LNCaP clone FGC (cell line): ENCODE measurements around the gene MDC1.
"Not testable (repeated sequence)": the region's sequence is repeated elsewhere in the genome, so short reads cannot be mapped to it uniquely, and the experiment has no call there.

Experiments used
- DNase-seq: peaks from one replicate; pipeline ENCODE4 v3.0.0-alpha.2; 2011; ENCODE audit warnings: low read depth
- H3K4me3 ChIP-seq: 2 replicates; pipeline ENCODE4 v1.5.1; 2011; ENCODE audit warnings: mild to moderate bottlenecking, low read depth, low read length, control low read depth
- TF ChIP-seq, protein P1 (sequence below): IDR thresholded peaks from 2 replicates; pipeline ENCODE4 v1.5.1; 2012; ENCODE audit warnings: mild to moderate bottlenecking; ENCODE audit not compliant: control insufficient read depth, insufficient read depth; ENCODE audit errors: extremely low read depth

The MDC1 gene

GRCh38 chr6:30676660-30677285 is 40.3 kb downstream of the MDC1 start:
- no peak overlapping the region for H3K4me3 ChIP-seq
- no peak for DNase-seq
- TF ChIP-seq, protein P1, sequence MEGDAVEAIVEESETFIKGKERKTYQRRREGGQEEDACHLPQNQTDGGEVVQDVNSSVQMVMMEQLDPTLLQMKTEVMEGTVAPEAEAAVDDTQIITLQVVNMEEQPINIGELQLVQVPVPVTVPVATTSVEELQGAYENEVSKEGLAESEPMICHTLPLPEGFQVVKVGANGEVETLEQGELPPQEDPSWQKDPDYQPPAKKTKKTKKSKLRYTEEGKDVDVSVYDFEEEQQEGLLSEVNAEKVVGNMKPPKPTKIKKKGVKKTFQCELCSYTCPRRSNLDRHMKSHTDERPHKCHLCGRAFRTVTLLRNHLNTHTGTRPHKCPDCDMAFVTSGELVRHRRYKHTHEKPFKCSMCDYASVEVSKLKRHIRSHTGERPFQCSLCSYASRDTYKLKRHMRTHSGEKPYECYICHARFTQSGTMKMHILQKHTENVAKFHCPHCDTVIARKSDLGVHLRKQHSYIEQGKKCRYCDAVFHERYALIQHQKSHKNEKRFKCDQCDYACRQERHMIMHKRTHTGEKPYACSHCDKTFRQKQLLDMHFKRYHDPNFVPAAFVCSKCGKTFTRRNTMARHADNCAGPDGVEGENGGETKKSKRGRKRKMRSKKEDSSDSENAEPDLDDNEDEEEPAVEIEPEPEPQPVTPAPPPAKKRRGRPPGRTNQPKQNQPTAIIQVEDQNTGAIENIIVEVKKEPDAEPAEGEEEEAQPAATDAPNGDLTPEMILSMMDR: no peak

- peak; percentile 96 for DNase-seq
- TF ChIP-seq, protein P1: peak; percentile 88
- H3K4me3 ChIP-seq: peak within 1 kb of the TSS; percentile 84
These were observed 44.4 kb downstream of the MDC1 start, which contains the start of gene DHX16 for GRCh38 chr6:30672445-30673253. Gene DHX16, minus strand, starts transcription at chr6:30673006. Its CDS starts 165 bp downstream, at chr6:30672841.

DNA sequence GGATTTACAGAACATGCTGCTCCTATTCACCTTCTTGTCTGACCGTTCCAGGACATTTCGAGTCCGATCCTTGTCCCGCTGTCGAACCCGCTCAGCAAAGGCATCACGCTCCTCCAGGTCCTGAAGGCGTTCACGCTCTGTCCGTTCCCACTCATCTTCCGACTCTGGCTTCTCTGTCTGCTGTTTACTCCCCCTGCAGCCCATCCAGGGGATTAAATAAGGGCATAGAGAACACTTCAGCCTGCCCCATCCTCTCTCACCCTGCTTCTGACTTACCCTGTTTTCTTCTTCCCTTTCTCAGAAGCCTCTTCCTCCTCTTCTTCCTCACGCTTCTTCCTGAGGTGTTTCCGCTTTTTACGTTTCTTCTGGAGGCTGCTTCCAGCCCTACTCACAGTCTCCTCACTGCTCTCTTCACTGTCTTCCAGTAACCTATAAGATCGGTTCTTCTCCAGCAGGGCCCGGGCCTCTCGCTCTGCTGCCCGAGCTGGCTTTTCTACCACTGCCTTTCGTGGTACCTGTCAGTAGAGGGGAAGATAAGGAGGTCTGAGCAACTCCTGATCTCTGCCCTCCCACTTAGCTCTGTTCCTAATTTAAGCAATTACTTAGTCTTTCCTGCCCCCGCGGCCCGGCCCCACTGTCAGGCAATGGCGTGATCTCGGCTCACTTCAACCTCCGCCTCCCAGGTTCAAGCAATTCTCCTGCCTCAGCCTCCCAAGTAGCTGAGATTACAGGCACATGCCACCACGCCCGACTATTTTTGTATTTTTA is 46.1 kb downstream of the MDC1 start:
- no peak for DNase-seq
- peak overlapping the region; percentile 84 for H3K4me3 ChIP-seq
- TF ChIP-seq, protein P1: no peak

DNA sequence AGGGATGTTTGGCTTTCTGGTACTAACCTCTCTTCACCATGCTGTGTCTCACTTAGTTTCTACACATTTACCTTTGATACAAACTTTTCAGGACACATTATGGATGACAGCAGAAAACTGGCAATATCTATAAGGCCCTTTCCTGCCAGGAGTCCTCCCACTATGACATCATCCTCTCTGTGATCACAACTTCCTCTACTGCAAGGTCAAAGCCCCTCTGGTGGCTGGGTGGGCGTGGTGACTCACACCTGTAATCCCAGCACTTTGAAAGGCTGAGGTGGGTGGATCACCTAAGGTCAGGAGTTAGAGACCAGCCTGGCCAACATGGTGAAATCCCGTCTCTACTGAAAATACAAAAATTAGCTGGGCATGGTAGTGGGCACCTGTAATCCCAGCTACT is 50.8 kb downstream of the MDC1 start:
- H3K4me3 ChIP-seq, DNase-seq: not testable (repeated sequence)

DNA sequence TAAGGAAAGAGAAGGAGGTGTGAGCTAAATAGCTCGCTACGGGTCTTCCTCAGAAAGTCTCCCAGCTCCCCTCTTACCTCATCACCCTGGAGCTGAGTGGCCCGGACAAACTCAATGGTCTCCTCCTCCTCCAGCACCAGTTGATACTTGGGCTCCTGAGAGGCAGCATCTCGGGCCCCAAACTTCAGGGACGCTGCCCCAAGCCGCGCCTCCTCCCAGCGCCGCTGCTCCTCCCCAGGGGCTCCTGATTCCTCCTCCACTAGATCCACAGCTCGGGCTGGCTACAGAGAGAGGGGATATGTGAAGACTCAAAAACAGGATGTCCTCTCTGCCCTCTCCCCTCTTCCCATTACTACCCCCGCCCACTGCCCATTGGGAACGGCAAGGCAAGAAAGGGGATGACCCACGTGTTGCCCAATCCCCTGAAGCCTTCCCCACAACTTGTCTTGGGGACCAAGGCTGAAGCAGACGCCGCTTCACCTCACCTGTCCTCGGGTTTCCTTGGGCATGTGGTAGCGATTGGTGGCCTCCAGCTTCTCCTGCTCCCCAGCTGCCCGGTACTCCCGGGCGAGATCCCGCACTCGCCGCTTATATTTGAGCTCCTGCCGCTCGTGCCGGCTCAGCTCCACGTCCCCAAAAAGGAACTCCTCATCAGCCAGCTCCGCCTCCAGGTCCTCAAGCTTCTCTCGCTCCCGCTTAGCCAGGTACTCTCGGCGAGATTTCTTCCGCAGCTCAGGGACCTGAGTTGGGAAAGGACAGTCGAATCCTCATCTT is 51.9 kb downstream of the MDC1 start:
- TF ChIP-seq, protein P1: no peak
- no peak overlapping the region for H3K4me3 ChIP-seq
- no peak for DNase-seq

DNA sequence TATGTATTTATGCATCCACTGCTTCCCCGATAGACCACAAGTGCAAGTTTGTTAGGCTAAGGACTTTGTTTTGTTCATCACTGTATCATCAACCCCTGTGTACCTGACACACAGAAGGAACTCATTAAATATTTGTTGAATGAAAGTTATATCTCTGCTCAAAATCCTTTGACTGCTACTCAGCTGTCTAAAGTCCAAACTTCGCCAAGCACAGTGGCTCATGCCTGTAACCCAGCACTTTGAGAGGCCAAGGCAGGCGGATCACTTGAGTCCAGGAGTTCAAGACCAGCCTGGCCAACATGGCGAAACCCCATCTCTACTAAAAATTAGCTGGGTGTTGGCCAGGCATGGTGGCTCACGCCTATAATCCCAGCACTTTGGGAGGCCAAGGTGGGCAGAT is 59.2 kb downstream of the MDC1 start:
- not testable (repeated sequence) for DNase-seq, H3K4me3 ChIP-seq

DNA sequence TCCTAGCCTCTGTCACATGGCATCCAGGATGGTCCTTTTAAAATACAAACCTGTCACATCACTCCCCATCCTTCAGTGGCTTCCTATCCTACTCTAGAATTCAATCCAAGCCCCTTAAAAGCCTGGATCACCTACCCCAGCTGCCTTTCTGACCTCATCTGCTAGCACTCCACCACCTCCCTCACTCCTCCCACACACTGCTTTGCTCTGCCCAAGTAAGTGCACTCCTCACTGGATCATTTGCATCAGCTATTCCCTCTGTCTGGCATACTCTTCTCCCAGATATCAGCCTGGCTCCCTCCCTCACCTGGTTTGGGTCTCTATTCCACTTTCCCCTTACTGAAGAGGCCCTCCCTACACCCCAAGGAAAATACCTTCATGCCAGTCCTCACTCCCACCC is 59.6 kb downstream of the MDC1 start:
- TF ChIP-seq, protein P1: no peak
- no peak for DNase-seq
- no peak overlapping the region for H3K4me3 ChIP-seq
